NB4 (cell line): Measurements from ENCODE around the gene CYP4A11.

Experiments used
- CTCF ChIP-seq: IDR thresholded peaks from one replicate; pipeline ENCODE4 v1.5.1; 2012; ENCODE audit warnings: low read depth, low read length
- POLR2A ChIP-seq: IDR thresholded peaks from 2 replicates; pipeline ENCODE4 v1.6.1; 2011; ENCODE audit warnings: mild to moderate bottlenecking; ENCODE audit not compliant: insufficient read length; ENCODE audit errors: extremely low read depth

GRCh38 chr1:46948629-46949416, 7.5 kb upstream of the CYP4A11 start:
- TF ChIP-seq CTCF: no peak
- TF ChIP-seq POLR2A: no peak
